ENCODE results near the gene ACTA2. TPM values are rescaled to one million over a fixed set of nuclear protein-coding genes. Genes with fewer than 3 reads are reported as not detected.

Gene ACTA2
- polyA plus RNA-seq, 2 donors = 164 to 713 TPM

DNA sequence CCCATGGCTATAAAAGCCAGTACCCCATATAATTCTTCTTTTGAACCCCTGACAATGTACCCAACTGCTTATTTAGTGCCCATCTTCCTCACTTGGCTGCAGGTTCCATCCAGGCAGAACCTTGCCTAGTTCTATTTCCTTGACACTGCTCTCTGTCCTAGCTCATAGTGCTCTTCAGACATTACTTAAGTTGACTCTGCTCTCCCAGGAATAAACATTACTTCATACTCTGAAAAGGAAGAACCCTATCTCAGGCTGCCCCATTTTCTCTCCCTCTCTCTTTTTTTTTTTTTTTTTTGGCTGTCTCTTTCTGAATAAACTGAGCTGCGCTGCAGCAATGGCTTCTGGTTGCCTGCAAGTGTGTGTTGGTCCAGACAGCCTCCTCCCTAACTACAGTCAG lies 21.0 kb downstream of the ACTA2 start:
- Histone ChIP-seq H3K4me1 (ENCODE audit: control insufficient read depth in 2 of 2, insufficient read depth in 2 of 2, low read length in 1 of 2) (peaks cover 0 to 2% of the 10 kb centered on the region in 2 donors), H3K27me3 (ENCODE audit: control insufficient read depth in 1 of 2, insufficient read depth in 2 of 2, low read length in 2 of 2) (no peaks in the 10 kb centered on the region), H3K9me3 (ENCODE audit: control insufficient read depth in 2 of 2, insufficient read depth in 1 of 2, low read depth in 1 of 2, low read length in 1 of 2) (no peaks in the 10 kb centered on the region), H3K4me3 (ENCODE audit: low read depth in 1 of 2, low read length in 2 of 2) (no peak overlapping the region), H3K36me3 (ENCODE audit: control insufficient read depth in 2 of 2, insufficient read depth in 2 of 2, low read length in 1 of 2) (no peaks in the 10 kb centered on the region), H3K27ac (ENCODE audit: low read depth in 2 of 2, low read length in 1 of 2) (peak overlapping the region in 1 of 2 donors; percentile 21)
- 73 to 83% methylated on average over 1 of the region's 1 CpG for WGBS, 2 donors

DNA sequence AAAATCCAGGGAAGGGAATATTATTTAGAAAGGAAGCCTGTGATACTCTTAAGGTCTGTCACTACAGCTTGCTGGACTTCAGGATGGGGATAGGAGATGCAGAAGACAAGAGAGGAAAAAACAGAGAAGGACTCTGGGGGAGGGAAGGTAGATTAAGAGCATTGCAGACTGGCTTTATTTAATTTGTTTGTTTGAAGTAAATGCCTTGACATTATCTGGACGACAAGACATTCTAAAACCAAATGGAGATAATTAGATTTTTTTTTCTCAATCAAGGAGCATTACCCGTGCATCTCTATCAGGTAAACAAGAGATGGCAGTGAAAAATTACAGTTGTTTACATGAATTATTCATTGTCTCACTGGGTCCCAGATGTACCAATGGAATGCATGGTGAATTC lies 24.3 kb downstream of the ACTA2 start:
- H3K9me3 ChIP-seq (ENCODE audit: control insufficient read depth in 2 of 2, insufficient read depth in 1 of 2, low read depth in 1 of 2, low read length in 1 of 2) = no peaks in the 10 kb centered on the region
- H3K4me3 ChIP-seq (ENCODE audit: low read depth in 1 of 2, low read length in 2 of 2) = no peak overlapping the region
- H3K27me3 ChIP-seq (ENCODE audit: control insufficient read depth in 1 of 2, insufficient read depth in 2 of 2, low read length in 2 of 2) = no peaks in the 10 kb centered on the region
- 68% methylated on average over 2 of the region's 2 CpGs for WGBS, 2 donors
- H3K27ac ChIP-seq (ENCODE audit: low read depth in 2 of 2, low read length in 1 of 2) = no peak overlapping the region
- no peaks in the 10 kb centered on the region for H3K4me1 ChIP-seq (ENCODE audit: control insufficient read depth in 2 of 2, insufficient read depth in 2 of 2, low read length in 1 of 2)
- H3K36me3 ChIP-seq (ENCODE audit: control insufficient read depth in 2 of 2, insufficient read depth in 2 of 2, low read length in 1 of 2) = no peaks in the 10 kb centered on the region

DNA sequence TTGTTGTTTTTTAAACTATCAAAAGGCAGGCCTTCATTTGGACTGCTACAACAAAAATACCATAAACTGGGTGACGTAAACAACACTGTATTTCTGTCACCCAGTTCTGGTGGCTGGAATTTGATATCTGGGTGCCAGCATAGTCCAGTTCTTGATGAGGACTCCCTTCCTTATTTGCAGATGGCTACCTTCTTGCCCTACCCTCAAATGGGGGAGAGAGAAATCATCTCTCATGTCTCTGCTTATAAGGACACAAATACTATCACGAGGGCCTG lies 25.2 kb downstream of the ACTA2 start:
- 78 to 88% methylated on average over 2 of the region's 2 CpGs for WGBS, 2 donors
- Histone ChIP-seq H3K27ac (ENCODE audit: low read depth in 2 of 2, low read length in 1 of 2) (peak overlapping the region in 1 of 2 donors; percentile 31), H3K4me3 (ENCODE audit: low read depth in 1 of 2, low read length in 2 of 2) (no peak overlapping the region), H3K27me3 (ENCODE audit: control insufficient read depth in 1 of 2, insufficient read depth in 2 of 2, low read length in 2 of 2) (no peaks in the 10 kb centered on the region), H3K4me1 (ENCODE audit: control insufficient read depth in 2 of 2, insufficient read depth in 2 of 2, low read length in 1 of 2) (no peaks in the 10 kb centered on the region), H3K36me3 (ENCODE audit: control insufficient read depth in 2 of 2, insufficient read depth in 2 of 2, low read length in 1 of 2) (no peaks in the 10 kb centered on the region), H3K9me3 (ENCODE audit: control insufficient read depth in 2 of 2, insufficient read depth in 1 of 2, low read depth in 1 of 2, low read length in 1 of 2) (no peaks in the 10 kb centered on the region)

DNA sequence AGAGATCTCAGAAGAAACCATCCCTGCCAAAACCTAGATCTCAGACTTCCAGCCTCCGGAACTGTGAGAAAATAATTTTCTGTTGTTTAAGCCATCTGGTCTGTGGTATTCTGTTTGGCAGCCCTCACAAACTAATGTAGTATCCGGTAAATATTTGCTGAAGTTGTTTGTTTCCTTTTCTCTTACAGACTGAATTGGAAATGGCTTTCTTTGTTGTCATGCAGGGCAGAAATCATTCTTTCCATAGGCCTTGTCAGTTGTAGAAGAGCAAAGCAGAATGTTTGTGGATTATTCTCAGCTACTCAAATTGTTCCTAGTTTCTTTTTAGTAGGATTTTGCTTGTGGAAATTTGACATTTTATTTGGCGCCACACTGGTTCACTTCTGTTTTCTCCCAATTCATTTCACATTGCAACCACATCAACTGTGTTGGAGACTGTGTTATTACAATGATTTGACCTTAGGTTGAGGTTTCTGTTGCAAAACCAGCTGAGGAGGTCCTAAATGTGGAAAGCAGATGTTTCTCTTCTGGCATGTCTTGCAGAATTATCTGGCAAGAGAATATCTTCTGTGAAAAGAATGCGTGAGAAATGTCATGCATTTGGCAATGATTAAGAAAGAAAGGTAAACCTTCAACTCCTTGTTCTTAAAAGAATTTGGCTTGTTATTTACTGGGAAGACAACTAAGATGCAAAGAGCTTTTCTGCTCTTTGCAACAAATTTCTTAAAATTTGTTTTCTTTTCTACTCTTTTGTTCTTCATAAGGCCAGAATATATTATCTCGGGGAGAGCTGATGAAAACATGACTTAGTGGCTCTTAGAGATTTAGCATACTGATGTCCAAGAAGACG lies 25.8 kb downstream of the ACTA2 start:
- H3K4me3 ChIP-seq (ENCODE audit: low read depth in 1 of 2, low read length in 2 of 2) = no peak overlapping the region
- peak overlapping the region in 1 of 2 donors; percentile 44 for H3K27ac ChIP-seq (ENCODE audit: low read depth in 2 of 2, low read length in 1 of 2)
- WGBS, 2 donors = 52 to 60% methylated on average over 6 of the region's 6 CpGs
- H3K9me3 ChIP-seq (ENCODE audit: control insufficient read depth in 2 of 2, insufficient read depth in 1 of 2, low read depth in 1 of 2, low read length in 1 of 2) = no peaks in the 10 kb centered on the region
- no peaks in the 10 kb centered on the region for H3K36me3 ChIP-seq (ENCODE audit: control insufficient read depth in 2 of 2, insufficient read depth in 2 of 2, low read length in 1 of 2)
- no peaks in the 10 kb centered on the region for H3K4me1 ChIP-seq (ENCODE audit: control insufficient read depth in 2 of 2, insufficient read depth in 2 of 2, low read length in 1 of 2)
- no peaks in the 10 kb centered on the region for H3K27me3 ChIP-seq (ENCODE audit: control insufficient read depth in 1 of 2, insufficient read depth in 2 of 2, low read length in 2 of 2)

DNA sequence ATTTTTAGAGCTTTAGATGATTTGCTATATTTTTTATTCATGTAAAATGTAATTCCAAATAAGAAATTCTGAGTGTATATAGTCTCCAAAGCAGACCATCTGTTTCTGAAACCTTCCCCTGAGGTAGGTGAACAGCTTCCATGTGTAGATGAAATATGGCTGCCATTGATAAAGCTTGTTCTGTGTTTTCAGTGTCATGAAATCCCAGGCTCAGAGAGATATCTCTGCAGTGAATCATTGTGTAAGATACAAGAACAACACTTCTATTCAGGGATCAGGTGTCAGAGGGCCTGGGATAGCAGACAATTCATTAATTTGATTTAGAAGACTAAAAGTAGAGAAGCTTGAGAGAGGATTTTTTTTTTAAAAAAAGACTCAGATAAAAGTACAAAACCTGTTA lies 29.1 kb downstream of the ACTA2 start:
- no peaks in the 10 kb centered on the region for H3K36me3 ChIP-seq (ENCODE audit: control insufficient read depth in 2 of 2, insufficient read depth in 2 of 2, low read length in 1 of 2)
- no peaks in the 10 kb centered on the region for H3K27me3 ChIP-seq (ENCODE audit: control insufficient read depth in 1 of 2, insufficient read depth in 2 of 2, low read length in 2 of 2)
- H3K4me3 ChIP-seq (ENCODE audit: low read depth in 1 of 2, low read length in 2 of 2) = no peak overlapping the region
- H3K9me3 ChIP-seq (ENCODE audit: control insufficient read depth in 2 of 2, insufficient read depth in 1 of 2, low read depth in 1 of 2, low read length in 1 of 2) = no peaks in the 10 kb centered on the region
- no peaks in the 10 kb centered on the region for H3K4me1 ChIP-seq (ENCODE audit: control insufficient read depth in 2 of 2, insufficient read depth in 2 of 2, low read length in 1 of 2)
- H3K27ac ChIP-seq (ENCODE audit: low read depth in 2 of 2, low read length in 1 of 2) = no peak overlapping the region

DNA sequence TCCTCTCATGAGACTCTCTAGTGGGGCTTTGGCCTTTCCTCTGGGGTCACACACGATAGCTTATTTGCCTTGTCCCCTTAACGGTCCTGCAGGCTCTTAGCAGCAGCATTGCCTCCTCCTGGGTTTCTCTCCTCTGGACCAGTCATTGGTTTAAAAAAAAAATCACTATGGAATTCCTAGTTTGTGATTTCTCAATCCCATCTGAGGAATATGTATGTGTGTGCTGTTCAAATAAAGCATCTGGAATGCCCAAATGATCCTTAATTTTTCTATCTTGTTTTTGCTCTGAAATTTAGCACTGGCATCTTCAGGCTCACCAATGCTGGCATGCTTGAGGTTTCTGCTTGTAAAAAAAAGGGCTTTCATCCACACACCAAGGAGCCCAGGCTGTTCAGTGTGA lies 30.5 kb downstream of the ACTA2 start:
- 80 to 82% methylated on average over 2 of the region's 2 CpGs for WGBS, 2 donors
- Histone ChIP-seq H3K27me3 (ENCODE audit: control insufficient read depth in 1 of 2, insufficient read depth in 2 of 2, low read length in 2 of 2) (no peaks in the 10 kb centered on the region), H3K4me3 (ENCODE audit: low read depth in 1 of 2, low read length in 2 of 2) (no peak overlapping the region), H3K9me3 (ENCODE audit: control insufficient read depth in 2 of 2, insufficient read depth in 1 of 2, low read depth in 1 of 2, low read length in 1 of 2) (no peaks in the 10 kb centered on the region), H3K36me3 (ENCODE audit: control insufficient read depth in 2 of 2, insufficient read depth in 2 of 2, low read length in 1 of 2) (no peaks in the 10 kb centered on the region), H3K27ac (ENCODE audit: low read depth in 2 of 2, low read length in 1 of 2) (no peak overlapping the region), H3K4me1 (ENCODE audit: control insufficient read depth in 2 of 2, insufficient read depth in 2 of 2, low read length in 1 of 2) (no peaks in the 10 kb centered on the region)

DNA sequence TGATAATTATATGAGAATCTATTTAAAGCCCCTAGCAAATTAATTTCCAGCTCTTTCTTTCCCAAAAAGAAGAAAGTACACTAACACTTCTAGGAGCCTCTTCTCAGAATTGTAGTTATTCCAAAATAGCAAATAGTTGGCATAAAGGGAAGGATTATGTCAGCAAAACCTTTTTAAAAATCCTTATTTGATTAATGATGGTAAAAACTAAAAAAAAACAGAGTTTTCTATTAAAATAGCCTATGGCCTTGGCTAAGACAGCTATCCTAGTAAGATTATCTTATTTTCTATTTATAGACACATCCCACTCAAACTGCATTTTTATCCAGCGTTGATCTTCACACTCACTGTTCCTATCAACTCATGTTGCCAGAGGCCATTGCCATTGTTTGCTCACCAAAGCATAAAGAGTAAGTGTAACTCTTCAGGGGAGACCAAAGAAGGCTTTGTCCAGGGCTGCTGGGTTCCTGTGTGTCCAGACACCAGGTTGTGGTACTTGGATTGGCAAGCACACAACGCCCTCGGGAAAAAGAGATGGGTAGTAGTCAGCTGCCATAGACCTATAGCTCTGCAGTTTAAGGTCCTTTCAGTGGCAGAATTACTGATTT lies 31.5 kb downstream of the ACTA2 start:
- no peak overlapping the region for H3K4me3 ChIP-seq (ENCODE audit: low read depth in 1 of 2, low read length in 2 of 2)
- no peaks in the 10 kb centered on the region for H3K27me3 ChIP-seq (ENCODE audit: control insufficient read depth in 1 of 2, insufficient read depth in 2 of 2, low read length in 2 of 2)
- no peaks in the 10 kb centered on the region for H3K9me3 ChIP-seq (ENCODE audit: control insufficient read depth in 2 of 2, insufficient read depth in 1 of 2, low read depth in 1 of 2, low read length in 1 of 2)
- no peaks in the 10 kb centered on the region for H3K4me1 ChIP-seq (ENCODE audit: control insufficient read depth in 2 of 2, insufficient read depth in 2 of 2, low read length in 1 of 2)
- WGBS, 2 donors = 39 to 58% methylated on average over 3 of the region's 3 CpGs
- H3K36me3 ChIP-seq (ENCODE audit: control insufficient read depth in 2 of 2, insufficient read depth in 2 of 2, low read length in 1 of 2) = no peaks in the 10 kb centered on the region
- H3K27ac ChIP-seq (ENCODE audit: low read depth in 2 of 2, low read length in 1 of 2) = no peak overlapping the region

DNA sequence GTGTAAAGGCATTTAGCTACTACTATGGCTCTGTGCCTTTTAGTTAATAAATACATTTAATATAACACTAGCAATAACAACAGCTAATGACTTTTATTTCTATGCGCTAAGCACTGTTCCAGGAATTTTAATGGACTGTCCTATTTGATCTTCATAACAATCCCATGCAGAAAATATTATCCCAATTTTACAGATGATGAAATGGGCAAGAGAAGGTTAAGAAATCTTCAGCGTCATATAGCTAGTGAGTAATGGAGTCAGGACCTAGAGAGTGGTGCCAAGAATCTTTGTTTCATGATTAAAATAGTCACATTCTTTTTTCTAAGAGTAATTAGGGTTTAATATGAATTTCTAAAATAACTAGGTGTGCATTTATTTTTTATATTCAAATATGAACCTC lies 32.4 kb downstream of the ACTA2 start:
- 41% methylated on average over 2 of the region's 2 CpGs for WGBS, 2 donors
- Histone ChIP-seq H3K4me1 (ENCODE audit: control insufficient read depth in 2 of 2, insufficient read depth in 2 of 2, low read length in 1 of 2) (no peaks in the 10 kb centered on the region), H3K27me3 (ENCODE audit: control insufficient read depth in 1 of 2, insufficient read depth in 2 of 2, low read length in 2 of 2) (no peaks in the 10 kb centered on the region), H3K4me3 (ENCODE audit: low read depth in 1 of 2, low read length in 2 of 2) (no peak overlapping the region), H3K27ac (ENCODE audit: low read depth in 2 of 2, low read length in 1 of 2) (no peak overlapping the region), H3K36me3 (ENCODE audit: control insufficient read depth in 2 of 2, insufficient read depth in 2 of 2, low read length in 1 of 2) (no peaks in the 10 kb centered on the region), H3K9me3 (ENCODE audit: control insufficient read depth in 2 of 2, insufficient read depth in 1 of 2, low read depth in 1 of 2, low read length in 1 of 2) (no peaks in the 10 kb centered on the region)

DNA sequence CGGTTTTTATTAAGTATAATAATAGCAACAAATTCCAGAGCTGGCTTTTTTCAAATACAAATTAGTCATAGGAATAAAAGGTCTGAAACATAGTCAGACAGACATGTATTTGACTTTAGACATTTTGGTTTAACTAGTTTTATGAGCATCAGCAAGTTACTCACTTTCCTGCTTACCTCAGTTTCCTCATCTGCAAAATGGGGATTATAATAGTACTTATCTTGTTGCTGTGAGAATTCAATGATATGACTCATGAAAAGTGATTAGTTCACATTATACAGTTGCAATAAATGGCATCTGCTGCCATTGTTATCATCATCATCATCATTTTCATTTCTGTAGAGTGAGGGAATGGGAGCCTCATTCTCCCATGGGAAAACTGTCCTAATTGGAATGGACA lies 33.5 kb downstream of the ACTA2 start:
- Histone ChIP-seq H3K4me1 (ENCODE audit: control insufficient read depth in 2 of 2, insufficient read depth in 2 of 2, low read length in 1 of 2) (no peaks in the 10 kb centered on the region), H3K27ac (ENCODE audit: low read depth in 2 of 2, low read length in 1 of 2) (no peak overlapping the region), H3K4me3 (ENCODE audit: low read depth in 1 of 2, low read length in 2 of 2) (no peak overlapping the region), H3K27me3 (ENCODE audit: control insufficient read depth in 1 of 2, insufficient read depth in 2 of 2, low read length in 2 of 2) (no peaks in the 10 kb centered on the region), H3K9me3 (ENCODE audit: control insufficient read depth in 2 of 2, insufficient read depth in 1 of 2, low read depth in 1 of 2, low read length in 1 of 2) (no peaks in the 10 kb centered on the region), H3K36me3 (ENCODE audit: control insufficient read depth in 2 of 2, insufficient read depth in 2 of 2, low read length in 1 of 2) (no peaks in the 10 kb centered on the region)
- WGBS, 2 donors = 81 to 86% methylated on average over 1 of the region's 1 CpG
